Activated CD4-positive, alpha-beta T cell treated with anti-CD3 and anti-CD28 coated beads, Interleukin-10, Interleukin-2, amounts not matched to agents 100 ng/mL and 50 ng/mL, durations not matched to agents 16 hours and 8 hours (primary cell): ENCODE measurements around the gene SDHAF2.
"Not testable (repeated sequence)": the region's sequence is repeated elsewhere in the genome, so short reads cannot be mapped to it uniquely, and the experiment has no call there.

ENCODE experiments used
- DNase-seq: peaks from one replicate; pipeline ENCODE4 v3.0.0-alpha.2; 2020

SDHAF2 gene

DNA sequence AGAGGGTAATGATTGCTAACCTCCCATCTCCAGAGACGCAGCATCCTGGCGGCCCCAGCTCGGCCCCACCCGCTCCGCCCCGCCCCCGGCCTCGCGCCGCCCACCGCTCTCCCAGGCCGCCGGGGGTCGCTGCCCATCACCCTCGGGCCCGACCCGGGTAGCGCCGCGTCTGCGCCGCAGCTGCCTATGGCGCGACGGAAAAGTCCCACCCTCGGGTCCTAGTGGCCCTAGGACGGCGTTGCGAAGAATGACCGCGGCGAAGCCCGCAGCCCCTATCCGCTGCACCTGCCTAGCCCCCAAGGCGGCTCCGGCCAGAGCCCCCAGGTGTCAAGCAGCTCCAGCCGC, 606 bp upstream of the SDHAF2 start:
- DNase-seq = peak; percentile 81

- not testable (repeated sequence) for DNase-seq
These were observed 915 bp downstream of the SDHAF2 start for GRCh38 chr11:61430839-61431238.

DNA sequence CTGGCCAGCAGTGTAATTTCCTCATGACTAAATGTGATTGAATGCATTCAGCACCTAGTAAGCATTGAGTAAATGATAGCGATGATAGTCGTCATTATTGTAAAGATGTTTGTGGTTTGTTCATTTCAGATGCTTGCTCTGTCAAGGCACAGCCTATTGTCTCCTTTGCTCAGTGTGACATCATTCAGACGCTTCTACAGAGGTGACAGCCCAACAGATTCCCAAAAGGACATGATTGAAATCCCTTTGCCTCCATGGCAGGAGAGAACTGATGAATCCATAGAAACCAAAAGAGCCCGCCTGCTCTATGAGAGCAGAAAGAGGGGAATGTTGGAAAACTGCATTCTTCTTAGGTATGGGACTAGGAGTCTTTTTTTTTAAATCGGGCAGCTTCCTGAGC, 7.6 kb downstream of the SDHAF2 start:
- DNase-seq = no peak

- no peak for DNase-seq
These were observed 9.7 kb downstream of the SDHAF2 start for GRCh38 chr11:61439615-61440014.

DNA sequence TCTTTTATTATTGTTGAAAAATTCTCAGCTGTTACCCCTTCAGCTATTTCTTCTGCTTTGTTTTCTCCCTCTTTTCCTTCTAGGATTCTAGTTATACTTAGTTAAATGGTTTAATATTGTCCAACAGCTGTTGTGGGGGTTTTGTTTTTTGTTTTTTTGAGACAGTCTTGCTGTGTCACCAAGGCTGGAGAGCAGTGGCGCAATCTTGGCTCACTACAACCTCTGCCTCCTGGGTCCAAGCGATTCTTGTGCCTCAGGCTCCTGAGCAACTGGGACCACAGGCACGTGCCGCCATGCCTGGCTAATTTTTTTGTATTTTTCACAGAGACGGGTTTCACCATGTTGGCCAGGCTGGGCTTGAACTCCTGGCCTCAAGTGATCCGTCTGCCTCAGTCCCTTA, 12.7 kb downstream of the SDHAF2 start:
- DNase-seq = no peak

DNA sequence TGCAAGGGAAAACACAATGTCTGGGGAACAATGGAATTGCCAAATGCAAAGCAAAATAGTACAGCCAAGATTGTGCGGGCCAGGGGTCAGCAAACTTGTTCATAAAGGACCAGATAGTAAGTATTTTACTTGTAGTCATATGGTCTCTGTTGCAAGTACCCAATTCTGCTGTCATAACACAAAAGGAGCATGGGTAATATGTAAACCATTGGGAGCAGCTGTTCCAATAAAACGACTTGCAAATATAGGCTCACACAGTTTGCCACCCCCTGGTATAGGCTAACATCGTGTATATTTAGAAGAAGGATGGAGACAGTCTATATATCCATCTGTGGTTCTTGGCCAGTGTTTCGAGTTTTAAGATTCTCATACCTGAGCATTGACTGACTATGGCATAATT, 15.6 kb downstream of the SDHAF2 start:
- no peak for DNase-seq

GRCh38 chr11:61446211-61446651, 16.3 kb downstream of the SDHAF2 start:
- peak; percentile 92 for DNase-seq

DNA sequence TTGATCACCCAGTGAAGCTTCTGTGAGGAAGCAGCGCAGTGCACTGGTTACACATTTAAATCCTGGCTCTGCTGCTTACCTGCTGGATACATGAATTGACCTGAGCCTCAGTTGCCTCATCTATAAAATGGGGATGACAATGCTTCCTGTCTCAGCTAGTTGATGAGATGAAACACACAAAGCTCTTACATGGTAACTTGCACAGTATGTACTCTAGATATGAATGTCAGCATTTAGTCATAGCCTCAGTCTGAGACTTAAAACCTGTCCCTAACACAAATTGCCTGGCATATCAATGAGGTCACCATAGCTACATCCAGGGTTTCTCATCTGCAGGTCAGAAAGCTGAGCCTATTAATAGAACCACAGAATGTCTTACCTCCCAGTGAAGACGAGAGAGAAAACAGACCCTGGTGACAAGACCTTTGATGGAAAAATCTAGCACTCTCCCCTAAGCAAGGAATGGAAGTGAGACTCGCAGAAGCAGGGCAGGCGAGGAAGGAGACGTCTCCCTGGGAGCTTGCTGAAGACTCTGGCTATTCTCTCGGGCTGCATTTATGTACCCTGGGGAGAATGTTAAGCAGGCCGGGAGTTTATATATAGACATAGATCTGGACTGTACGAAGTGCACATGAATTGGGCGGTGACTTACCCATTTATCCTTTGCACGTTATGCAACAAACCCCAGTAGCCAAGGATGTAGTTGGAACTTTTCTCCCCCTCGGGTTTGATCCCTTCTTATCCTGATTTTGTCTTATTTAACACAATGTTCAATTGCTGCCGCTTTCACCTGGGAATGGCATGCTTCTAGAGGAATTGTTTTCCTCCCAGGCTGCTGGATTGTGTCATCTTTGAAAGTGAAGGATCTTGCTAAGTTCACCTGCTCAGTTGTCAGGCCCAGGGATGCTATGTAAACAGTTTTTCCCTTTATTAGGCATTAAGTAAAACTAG, 18.0 kb downstream of the SDHAF2 start:
- peak; percentile 83 for DNase-seq

- no peak for DNase-seq
These were observed 18.6 kb downstream of the SDHAF2 start for GRCh38 chr11:61448552-61448927.

DNA sequence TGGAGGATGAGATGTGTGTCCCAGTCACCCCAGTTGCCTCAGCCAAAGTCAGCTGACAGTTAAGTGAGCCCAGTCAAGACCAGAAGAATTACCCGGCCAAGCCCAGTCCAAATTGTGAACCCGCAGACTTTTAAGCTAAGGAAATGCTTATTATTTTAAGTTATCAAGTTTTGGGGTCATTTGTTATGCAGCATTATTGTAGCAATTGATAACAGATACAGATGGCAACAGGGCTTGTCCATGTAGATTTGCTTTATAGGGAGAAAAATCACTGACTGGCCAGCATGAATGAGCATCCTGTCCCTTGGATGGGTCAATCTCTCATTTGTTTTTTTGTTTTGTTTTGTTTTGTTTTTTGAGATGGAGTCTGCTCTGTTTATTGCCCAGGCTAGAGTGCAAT, 22.9 kb downstream of the SDHAF2 start:
- no peak for DNase-seq

GRCh38 chr11:61453695-61454094, 23.8 kb downstream of the SDHAF2 start:
- no peak for DNase-seq

DNA sequence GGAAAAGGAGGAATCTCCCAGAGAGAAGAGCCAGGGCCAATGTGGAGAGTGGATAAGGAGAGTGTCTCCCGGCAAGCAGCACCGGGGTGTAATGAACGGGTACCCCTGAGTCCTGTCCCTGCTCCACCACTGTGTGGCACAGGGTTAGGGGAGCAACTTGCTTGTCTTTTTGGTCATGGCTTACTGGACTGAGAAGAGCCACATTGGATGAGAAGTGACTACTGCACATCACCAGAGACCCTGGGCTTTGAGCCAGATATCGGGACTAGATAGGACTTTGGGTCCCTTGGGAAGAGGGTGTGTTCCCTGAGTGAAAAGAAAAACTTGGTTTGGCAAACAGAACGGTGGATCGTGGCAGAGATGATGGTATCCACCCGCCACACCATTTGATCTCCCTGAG, 24.6 kb downstream of the SDHAF2 start:
- no peak for DNase-seq

GRCh38 chr11:61460474-61460881, 30.6 kb downstream of the SDHAF2 start:
- DNase-seq = no peak

DNA sequence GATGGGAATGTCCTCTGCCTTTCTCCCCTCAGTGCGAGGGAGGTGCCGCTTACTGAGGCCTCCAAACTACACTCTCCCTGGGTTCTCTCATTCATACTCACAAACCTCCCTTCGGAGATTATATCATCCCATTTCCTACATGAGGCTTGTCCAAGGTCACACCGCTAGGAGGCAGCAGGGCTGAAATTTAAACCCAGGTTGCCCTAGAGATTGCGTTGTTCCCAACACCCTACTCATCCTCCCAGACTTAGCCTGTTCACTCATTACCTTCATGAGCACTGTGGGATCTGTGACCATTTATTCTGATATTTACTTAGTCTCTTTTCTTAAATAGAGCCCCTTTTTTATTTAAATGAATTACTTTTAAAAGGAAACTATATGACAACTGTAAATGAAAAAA, 31.1 kb downstream of the SDHAF2 start:
- DNase-seq = no peak

- DNase-seq = not testable (repeated sequence)
These were observed 37.7 kb downstream of the SDHAF2 start for GRCh38 chr11:61467602-61468001.

- DNase-seq = no peak
These were observed 38.1 kb downstream of the SDHAF2 start for GRCh38 chr11:61468002-61468401.

DNA sequence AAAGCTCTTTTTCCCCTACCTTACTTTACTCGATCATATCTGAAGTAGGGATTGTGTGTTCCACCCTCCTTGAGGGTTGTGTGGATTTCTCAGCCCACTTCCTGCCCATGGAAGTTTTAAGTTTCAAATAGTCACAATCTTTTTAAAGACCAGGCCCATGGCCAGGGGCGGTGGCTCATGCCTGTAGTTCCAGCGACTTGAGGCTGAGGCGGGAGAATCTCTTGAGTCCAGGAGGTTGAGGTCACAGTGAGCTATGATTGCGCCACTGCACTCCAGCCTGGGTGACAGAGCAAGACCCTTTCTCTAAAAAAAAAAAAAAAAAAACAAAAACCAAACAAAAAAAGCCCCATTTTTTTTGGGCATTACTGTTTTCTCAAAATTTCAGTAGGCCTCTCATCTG, 42.4 kb downstream of the SDHAF2 start:
- no peak for DNase-seq

DNA sequence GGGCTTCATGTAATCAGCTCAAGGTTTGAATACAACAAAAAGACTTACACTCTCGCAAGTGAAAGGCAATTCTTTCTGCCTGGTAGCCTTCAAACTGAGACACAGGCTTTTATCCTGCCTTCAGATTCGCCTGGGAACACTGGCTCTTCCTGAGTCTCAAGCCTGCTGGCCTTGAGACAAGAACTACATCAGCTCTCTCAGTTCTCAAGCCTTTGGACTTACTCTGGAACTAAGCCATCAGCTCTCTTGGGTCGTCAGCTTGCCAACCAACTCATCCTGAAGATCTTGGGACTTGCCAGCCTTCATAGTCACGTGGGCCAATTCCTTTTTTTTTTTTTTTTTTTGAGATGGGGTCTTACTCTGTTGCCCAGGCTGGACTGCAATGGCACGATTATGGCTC, 42.9 kb downstream of the SDHAF2 start:
- DNase-seq = no peak

DNA sequence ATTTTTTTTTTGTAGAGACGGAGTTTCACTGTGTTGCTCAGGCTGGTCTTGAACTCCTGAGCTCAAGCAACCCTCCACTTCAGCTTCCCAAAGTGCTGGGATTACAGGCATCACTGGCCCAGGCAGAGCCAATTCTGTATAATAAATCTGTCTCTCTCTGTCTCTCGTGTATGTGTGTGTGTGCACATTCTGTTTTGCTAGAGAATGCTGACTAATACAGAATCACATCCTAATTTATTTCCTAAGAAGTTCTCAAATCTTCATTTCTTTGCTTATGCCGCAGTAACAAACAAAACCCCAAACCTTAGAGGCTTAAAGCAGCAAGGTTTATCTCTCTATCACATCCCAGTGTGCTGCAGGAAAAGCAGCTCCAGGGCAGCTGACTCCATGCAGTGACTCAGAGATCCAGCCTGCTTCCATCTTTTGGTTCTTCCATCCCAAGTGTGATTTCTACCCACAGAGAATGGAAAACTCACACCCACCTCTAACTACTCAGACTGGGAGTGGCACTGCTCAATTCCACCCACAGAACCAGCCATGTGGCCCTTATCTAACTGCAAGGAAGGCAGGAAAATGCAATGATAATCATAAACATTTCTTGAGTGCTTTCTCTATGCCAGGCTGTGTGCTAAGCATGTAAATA, 43.6 kb downstream of the SDHAF2 start:
- DNase-seq = no peak

DNA sequence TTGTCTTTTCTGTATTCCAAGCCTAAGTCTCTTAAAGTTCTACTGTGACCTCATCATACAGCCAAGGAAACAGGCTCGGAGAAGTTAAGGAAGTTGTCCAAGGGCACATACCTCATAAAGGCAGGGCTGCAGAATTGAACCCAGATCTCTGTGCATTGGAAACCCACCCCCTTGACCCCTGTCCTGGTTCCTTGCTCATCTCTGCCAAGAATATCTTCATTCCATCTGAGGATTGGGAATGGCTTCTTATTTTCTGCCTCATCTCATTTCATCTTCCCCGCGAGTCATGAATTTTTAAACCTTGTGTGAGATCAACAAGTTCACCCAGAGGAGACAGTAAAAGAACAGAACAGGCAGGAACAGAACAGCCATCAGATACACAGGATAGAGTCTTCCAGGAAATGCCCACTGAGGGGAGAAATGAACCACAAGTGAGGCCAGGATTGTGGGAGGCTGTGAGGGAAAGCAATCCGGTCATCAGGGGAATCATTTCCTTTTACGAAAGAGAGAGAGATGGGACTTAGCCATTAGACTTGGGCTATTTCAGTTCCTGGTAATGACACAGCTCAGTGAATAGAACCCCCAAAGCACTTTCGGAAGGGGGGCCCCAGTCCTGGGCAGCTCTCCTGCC, 44.2 kb downstream of the SDHAF2 start:
- no peak for DNase-seq

DNA sequence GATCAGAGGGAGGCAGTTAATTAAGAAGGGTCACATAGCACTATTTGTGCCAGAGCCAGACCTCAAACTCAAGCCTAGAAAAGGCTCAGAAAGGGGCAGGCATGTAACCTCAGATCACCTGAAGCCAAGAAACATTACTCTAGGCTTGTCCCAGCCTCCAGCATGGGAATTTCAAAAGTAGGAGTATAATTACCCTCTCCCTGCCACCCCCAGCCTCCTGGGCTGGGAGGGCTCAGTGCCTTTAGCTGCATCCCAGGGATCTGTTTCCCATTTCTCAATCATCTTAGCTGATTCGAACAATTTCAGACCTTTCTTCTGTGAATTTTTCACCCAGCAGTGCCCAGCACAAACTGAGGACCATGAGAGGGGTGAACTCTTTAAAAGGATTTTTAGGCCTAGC, 45.5 kb downstream of the SDHAF2 start:
- DNase-seq = no peak

- DNase-seq = no peak
These were observed 46.4 kb downstream of the SDHAF2 start for GRCh38 chr11:61476371-61476770.

GRCh38 chr11:61477126-61477525, 47.2 kb downstream of the SDHAF2 start:
- DNase-seq = no peak

- peak; percentile 50 for DNase-seq
These were observed 47.8 kb downstream of the SDHAF2 start for GRCh38 chr11:61477727-61478148.
